GM21447 (cell line): ENCODE measurements around the gene CLEC16A.
"Not testable (repeated sequence)": the region's sequence is repeated elsewhere in the genome, so short reads cannot be mapped to it uniquely, and the experiment has no call there.

ENCODE experiments used
- ATAC-seq: cut with Tn5 transposase; IDR thresholded peaks from one replicate; pipeline ENCODE4 v1.9.1; 2021; ENCODE audit not compliant: unreplicated experiment

The CLEC16A gene

GRCh38 chr16:10925285-10925684, 19.1 kb upstream of the CLEC16A start:
- not testable (repeated sequence) for ATAC-seq

GRCh38 chr16:10926094-10926493, 18.3 kb upstream of the CLEC16A start:
- no peak for ATAC-seq

GRCh38 chr16:10926867-10927266, 17.5 kb upstream of the CLEC16A start:
- no peak for ATAC-seq

- ATAC-seq = no peak
Observed at GRCh38 chr16:10927497-10928112, 16.8 kb upstream of the CLEC16A start.

GRCh38 chr16:10929097-10929496, 15.3 kb upstream of the CLEC16A start:
- not testable (repeated sequence) for ATAC-seq

GRCh38 chr16:10929853-10930754, 14.3 kb upstream of the CLEC16A start:
- ATAC-seq = no peak

GRCh38 chr16:10930755-10931093, 13.6 kb upstream of the CLEC16A start:
- no peak for ATAC-seq

GRCh38 chr16:10931134-10931533, 13.2 kb upstream of the CLEC16A start:
- no peak for ATAC-seq

GRCh38 chr16:10931977-10932632, 12.3 kb upstream of the CLEC16A start:
- ATAC-seq = no peak

- no peak for ATAC-seq
Observed at GRCh38 chr16:10932959-10933710, 11.2 kb upstream of the CLEC16A start.

GRCh38 chr16:10933865-10934264, 10.5 kb upstream of the CLEC16A start:
- no peak for ATAC-seq

GRCh38 chr16:10934325-10935107, 9.8 kb upstream of the CLEC16A start:
- ATAC-seq = no peak

GRCh38 chr16:10935226-10935915, 9.0 kb upstream of the CLEC16A start:
- no peak for ATAC-seq

- ATAC-seq = no peak
Observed at GRCh38 chr16:10936272-10936984, 7.9 kb upstream of the CLEC16A start.

- no peak for ATAC-seq
Observed at GRCh38 chr16:10937068-10937859, 7.1 kb upstream of the CLEC16A start.

GRCh38 chr16:10938321-10938720, 6.0 kb upstream of the CLEC16A start:
- ATAC-seq = no peak

- no peak for ATAC-seq
Observed at GRCh38 chr16:10938796-10939648, 5.3 kb upstream of the CLEC16A start.
